HepG2 (cell line): ENCODE results near the gene RCBTB2. TPM values are rescaled to one million over a fixed set of nuclear protein-coding genes. Genes with fewer than 3 reads are reported as not detected.

Experiments
- ATAC-seq: fragments of 200-7000 bp; cut with Tn5 transposase; 3 replicates; pipeline ENCODE4 v1.9.1; 2020; ENCODE audit warnings: mild to moderate bottlenecking, moderate library complexity
- BruUV-seq: library from RNA; stranded (reverse); fragments of 400-500 nt; replicated peaks from 2 replicates; lab custom pipeline; 2021; lab: Mats Ljungman, UMichigan
- CTCF ChIA-PET: fragments of 300-600 bp; formaldehyde crosslinking; extraction: SDS; loops from one replicate; lab custom pipeline; 2021; ENCODE audit warnings: low total read pairs, inconsistent platforms, low intra/inter-chr PET ratio; lab: Yijun Ruan, JAX
- POLR2A ChIA-PET: fragments of 350-600 bp; sonication (Branson Sonifier 250); formaldehyde crosslinking; loops from one replicate; lab custom pipeline; 2020; ENCODE audit warnings: antibody characterized with exemption, inconsistent platforms; lab: Yijun Ruan, JAX
- DNase-seq: peaks from one replicate; pipeline ENCODE4 v3.0.0-alpha.2; 2015; ENCODE audit warnings: low spot score
- FAIRE-seq: peaks from 3 replicates; lab custom pipeline; 2011; peaks lifted over from hg19 to GRCh38; lab: Jason Lieb, UNC
- H2AFZ ChIP-seq: one replicate; pipeline ENCODE4 v1.6.1; 2011; ENCODE audit warnings: low read length, inconsistent platforms
- H3K27ac ChIP-seq: fragments of 300-600 bp; 3 replicates; pipeline ENCODE4 v1.8.0; 2011; ENCODE audit warnings: mixed run types, mild to moderate bottlenecking, mixed read lengths, low read length, inconsistent platforms; ENCODE audit not compliant: insufficient read depth; ENCODE audit errors: extremely low read length
- H3K27me3 ChIP-seq, 2 experiments: fragments of 200-600 bp in 1 of 2; 2 replicates in 1 of 2; 3 replicates in 1 of 2; pipeline versions ENCODE4 v1.6.0 to v1.8.0; 2011; ENCODE audit warnings: low read length in 2 of 2, mild to moderate bottlenecking in 2 of 2, moderate library complexity in 2 of 2, inconsistent platforms in 1 of 2; ENCODE audit not compliant: insufficient read depth in 2 of 2, control insufficient read depth in 1 of 2
- H3K36me3 ChIP-seq, 2 experiments: fragments of 200-600 bp in 1 of 2; replicated peaks in 1 of 2; 2 replicates in 1 of 2; 3 replicates in 1 of 2; pipeline versions ENCODE4 v1.5.1 to v1.8.0; 2011; ENCODE audit warnings: low read length in 2 of 2, inconsistent platforms in 1 of 2; ENCODE audit not compliant: insufficient read depth in 2 of 2, control insufficient read depth in 1 of 2
- H3K4me1 ChIP-seq: 2 replicates; pipeline ENCODE4 v1.5.1; 2012; ENCODE audit warnings: low read length, inconsistent platforms; ENCODE audit not compliant: insufficient read depth
- H3K4me2 ChIP-seq: 2 replicates; pipeline ENCODE4 v1.6.0; 2011; ENCODE audit warnings: low read depth, low read length, inconsistent platforms
- H3K4me3 ChIP-seq, 3 experiments: fragments of 200-600 bp in 1 of 3; sonication (generic), shearing (Covaris generic) in 1 of 3; replicated peaks in 1 of 3; 2 replicates each; pipeline ENCODE4 v1.5.1; 2011 to 2016; ENCODE audit warnings: low read length in 3 of 3, inconsistent platforms in 2 of 3, low read depth in 2 of 3, mild to moderate bottlenecking in 2 of 3, control low read depth in 1 of 3, mixed read lengths in 1 of 3; ENCODE audit not compliant: insufficient read depth in 1 of 3
- H3K79me2 ChIP-seq: one replicate; pipeline ENCODE4 v1.6.1; 2011; ENCODE audit warnings: low read length, inconsistent platforms; ENCODE audit not compliant: insufficient read depth
- H3K9ac ChIP-seq: 2 replicates; pipeline ENCODE4 v1.6.0; 2011; ENCODE audit warnings: mild to moderate bottlenecking, low read depth, low read length, inconsistent platforms; ENCODE audit not compliant: insufficient read depth
- H3K9me3 ChIP-seq: 2 replicates; pipeline ENCODE4 v1.5.1; 2012; ENCODE audit warnings: mild to moderate bottlenecking, low read length
- H4K20me1 ChIP-seq: 2 replicates; pipeline ENCODE4 v1.6.0; 2011; ENCODE audit warnings: inconsistent platforms, mild to moderate bottlenecking, low read length, moderate library complexity; ENCODE audit not compliant: insufficient read depth
- AGO1 ChIP-seq: fragments of 200-400 bp; formaldehyde crosslinking; IDR thresholded peaks from 2 replicates; pipeline ENCODE4 v1.6.1; 2017; ENCODE audit warnings: mild to moderate bottlenecking, low read depth, low read length, moderate library complexity; ENCODE audit not compliant: poor library complexity, severe bottlenecking
- MYPOP ChIP-seq: sonication (generic); formaldehyde crosslinking; IDR thresholded peaks from 2 replicates; pipeline ENCODE4 v1.8.1; 2023; ENCODE audit warnings: mild to moderate bottlenecking, moderate library complexity, missing genetic modification reagents
- SRF ChIP-seq: IDR thresholded peaks from 2 replicates; pipeline ENCODE4 v1.6.1; 2011; ENCODE audit warnings: mild to moderate bottlenecking, low read depth, low read length, moderate library complexity
- THAP7 ChIP-seq: sonication (generic); formaldehyde crosslinking; IDR thresholded peaks from 2 replicates; pipeline ENCODE4 v1.8.1; 2023; ENCODE audit warnings: mild to moderate bottlenecking, missing genetic modification reagents
- ZBTB4 ChIP-seq: sonication (generic); formaldehyde crosslinking; IDR thresholded peaks from 2 replicates; pipeline ENCODE4 v1.4.0; 2020; ENCODE audit warnings: missing genetic modification reagents, mild to moderate bottlenecking, borderline replicate concordance
- ZFP62 ChIP-seq: sonication (generic); formaldehyde crosslinking; IDR thresholded peaks from 2 replicates; pipeline ENCODE4 v1.4.0; 2020; ENCODE audit warnings: missing genetic modification reagents
- ZNF124 ChIP-seq: sonication (generic); formaldehyde crosslinking; IDR thresholded peaks from 2 replicates; pipeline ENCODE4 v1.4.0; 2020; ENCODE audit warnings: missing genetic modification reagents
- ZNF496 ChIP-seq: sonication (generic); formaldehyde crosslinking; IDR thresholded peaks from 2 replicates; pipeline ENCODE4 v1.8.1; 2023; ENCODE audit warnings: mild to moderate bottlenecking, moderate library complexity, missing genetic modification reagents; ENCODE audit not compliant: insufficient replicate concordance
- ZNF562 ChIP-seq: sonication (generic); formaldehyde crosslinking; IDR thresholded peaks from 2 replicates; pipeline ENCODE4 v1.8.0; 2022; ENCODE audit warnings: missing genetic modification reagents, borderline replicate concordance
- ZNF687 ChIP-seq: sonication (generic); formaldehyde crosslinking; IDR thresholded peaks from 2 replicates; pipeline ENCODE4 v1.5.1; 2020; ENCODE audit warnings: mild to moderate bottlenecking, missing genetic modification reagents, moderate library complexity
- WGBS: methylation state at CpG from one replicate; pipeline ENCODE4 v1.1.6; 2017; ENCODE audit warnings: low lambda C conversion rate; 5-methylcytosine and 5-hydroxymethylcytosine counted together
- in situ Hi-C: cut with HindIII; loops from 2 replicates; pipeline ENCODE4 v1.10.0; 2017; ENCODE audit warnings: low pct_unique_long_range_greater_than_20kb; ENCODE audit not compliant: extremely low pct_ligation_motif_present
- intact Hi-C: fragments of 100-400 bp; cut with micrococcal nuclease; formaldehyde crosslinking; loops from one replicate; pipeline ENCODE4 v1.10.0; 2022; ENCODE audit not compliant: unreplicated experiment
- polyA plus RNA-seq, 8 experiments: library from polyadenylated mRNA; depleted of rRNA in 3 of 8; stranded (reverse) in 7 of 8; unstranded in 1 of 8; fragments of >200 nt; fragmentation: Illumina TruSeq in 4 of 8; extraction: Trizol in 4 of 8; gene quantifications; 2 replicates each; pipeline versions ENCODE4 v1.2.1 to v1.2.3, GENCODE V29; 2011 to 2016; ENCODE audit warnings: low read depth in 4 of 8, missing spikeins in 1 of 8, mixed read lengths in 1 of 8; ENCODE audit not compliant: insufficient read depth in 1 of 8
- total RNA-seq, 5 experiments: library from RNA; depleted of rRNA; stranded (reverse); fragments of >200 nt; fragmentation: Illumina TruSeq; extraction: Trizol; gene quantifications; 2 replicates each; pipeline ENCODE4 v1.2.3, GENCODE V29; 2016; ENCODE audit warnings: low read depth in 1 of 5

Gene RCBTB2
- total and polyA plus RNA-seq, 2 of the 13 experiments (the other 11 are each of a cell fraction or from before 2014, with no cell fraction given): 1.9 to 2.7 TPM

- WGBS: 74% methylated on average over 4 of the region's 4 CpGs
- FAIRE-seq: no peak
- Histone ChIP-seq H3K4me3 (no peak overlapping the region), H3K4me2 (no peak overlapping the region), H3K36me3 (peaks cover 0 to 21% of the 10 kb centered on the region in 2 experiments; a peak in 2 of 5 replicates), H3K27me3 (no peaks in the 10 kb centered on the region), H4K20me1 (no peaks in the 10 kb centered on the region), H2AFZ (no peak overlapping the region), H3K79me2 (no peaks in the 10 kb centered on the region), H3K9me3 (no peaks in the 10 kb centered on the region), H3K9ac (no peak overlapping the region), H3K4me1 (peaks cover 14% of the 10 kb centered on the region), H3K27ac (no peak overlapping the region)
- in situ Hi-C loops: no loop called here
- DNase-seq: no peak
- BruUV-seq: no TSS peak
- ATAC-seq: no peak
- CTCF ChIA-PET: no interaction called here
- TF ChIP-seq ZFP62: no peak
- TF ChIP-seq ZBTB4 (CRISPR knock-in tag): no peak
- no peak for TF ChIP-seq SRF
- no peak for TF ChIP-seq MYPOP
- no peak for TF ChIP-seq ZNF124 (CRISPR knock-in tag)
- TF ChIP-seq ZNF687 (CRISPR knock-in tag): no peak
- no peak for TF ChIP-seq AGO1
- TF ChIP-seq ZNF496 (CRISPR knock-in tag): no peak
- no peak for TF ChIP-seq THAP7 (CRISPR knock-in tag)
- no peak for TF ChIP-seq ZNF562
- POLR2A ChIA-PET: no interaction called here
- intact Hi-C loops: no loop called here
These were observed 56.2 kb downstream of the RCBTB2 start for GRCh38 chr13:48476686-48477085.
